ENCODE measurements around the gene SPATA9.

Gene SPATA9, protein sequence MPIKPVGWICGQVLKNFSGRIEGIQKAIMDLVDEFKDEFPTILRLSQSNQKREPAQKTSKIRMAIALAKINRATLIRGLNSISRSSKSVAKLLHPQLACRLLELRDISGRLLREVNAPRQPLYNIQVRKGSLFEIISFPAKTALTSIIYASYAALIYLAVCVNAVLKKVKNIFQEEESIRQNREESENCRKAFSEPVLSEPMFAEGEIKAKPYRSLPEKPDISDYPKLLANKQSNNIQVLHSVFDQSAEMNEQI

DNA sequence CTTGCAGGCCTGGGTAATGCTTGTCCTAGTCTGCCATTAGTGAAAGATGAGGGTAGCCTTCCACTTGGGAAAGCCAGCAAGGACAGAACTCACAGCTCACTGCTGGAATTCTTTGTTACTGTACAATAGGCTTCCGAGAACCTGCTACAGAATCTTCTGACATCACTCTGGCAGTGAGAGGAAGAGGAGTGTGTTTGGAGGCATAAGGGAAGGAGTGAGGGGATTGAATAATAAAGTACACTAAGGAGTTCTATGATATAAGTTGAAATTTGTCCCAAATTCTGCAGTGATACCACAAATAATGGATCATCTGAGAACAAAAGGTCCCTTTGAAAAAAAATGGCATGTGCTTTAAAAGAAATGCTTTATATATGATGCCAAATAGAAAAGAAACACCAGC, at the start of gene SPATA9:
TSS of gene SPATA9 (minus strand) at position 101 of the 400 bp plus-strand sequence. CDS start 137 bp downstream, outside the sequence.
- H3K9me3 Mint-ChIP-seq = no peaks in the 10 kb centered on the region
- peaks cover 14% of the 10 kb centered on the region for H3K27me3 Mint-ChIP-seq
- peaks cover 2% of the 10 kb centered on the region for H3K36me3 Mint-ChIP-seq
- DNase-seq (ENCODE audit: low spot score in 2 of 2) (no peak), ATAC-seq (ENCODE audit: low read depth) (no peak)
- H3K4me3 Mint-ChIP-seq = no peak within 1 kb of the TSS
- H3K27ac Mint-ChIP-seq = no peak within 1 kb of the TSS
- H3K4me1 Mint-ChIP-seq = no peaks in the 10 kb centered on the region

DNA sequence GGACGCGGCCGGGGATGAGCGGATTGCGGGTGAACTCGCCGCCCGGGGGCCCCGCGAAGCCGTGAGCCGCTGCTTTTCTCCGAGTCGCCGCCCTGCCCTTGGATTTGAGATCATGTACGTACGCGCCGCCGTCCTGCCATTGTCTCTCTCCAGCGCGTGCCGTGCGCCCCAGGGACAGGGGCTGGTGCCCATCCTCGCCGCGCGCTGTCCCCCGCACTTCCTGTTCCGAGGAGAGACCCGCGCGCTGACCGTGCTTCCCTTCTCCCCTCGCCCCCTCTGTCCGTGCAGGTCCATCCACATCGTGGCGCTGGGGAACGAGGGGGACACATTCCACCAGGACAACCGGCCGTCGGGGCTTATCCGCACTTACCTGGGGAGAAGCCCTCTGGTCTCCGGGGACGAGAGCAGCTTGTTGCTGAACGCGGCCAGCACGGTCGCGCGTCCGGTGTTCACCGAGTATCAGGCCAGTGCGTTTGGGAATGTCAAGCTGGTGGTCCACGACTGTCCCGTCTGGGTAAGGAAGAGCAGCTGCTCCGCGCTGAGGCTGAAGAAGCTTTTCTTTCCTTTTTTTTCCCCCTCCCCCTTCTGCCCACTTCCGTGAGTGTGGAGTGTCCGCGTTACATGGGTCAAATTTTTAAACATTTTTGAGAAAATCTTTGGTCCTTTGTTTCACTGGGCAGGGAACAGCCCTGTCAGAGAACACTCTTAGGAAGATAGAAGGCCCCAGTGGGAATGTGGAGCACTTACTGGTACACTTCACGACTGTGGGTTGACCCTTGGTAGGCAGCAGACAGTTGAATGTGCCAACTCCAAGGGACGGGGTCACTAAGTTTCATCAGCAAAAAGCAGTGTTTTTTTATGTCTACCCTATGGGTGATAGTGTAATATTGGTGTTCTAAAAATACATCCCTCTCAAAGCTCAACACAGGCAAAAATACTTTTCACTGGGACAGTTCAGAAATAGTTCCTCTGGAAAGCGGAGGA, 49.1 kb upstream of the SPATA9 start:
- H3K27ac Mint-ChIP-seq = peak overlapping the region; percentile 55
- no peaks in the 10 kb centered on the region for H3K36me3 Mint-ChIP-seq
- peak in 1 of 2 donors; percentile 44 for DNase-seq (ENCODE audit: low spot score in 2 of 2)
- H3K27me3 Mint-ChIP-seq = no peaks in the 10 kb centered on the region
- no peaks in the 10 kb centered on the region for H3K9me3 Mint-ChIP-seq
- peak overlapping the region; percentile 88 for H3K4me3 Mint-ChIP-seq
- ATAC-seq (ENCODE audit: low read depth) = peak; percentile 3
- H3K4me1 Mint-ChIP-seq = peaks cover 20% of the 10 kb centered on the region

DNA sequence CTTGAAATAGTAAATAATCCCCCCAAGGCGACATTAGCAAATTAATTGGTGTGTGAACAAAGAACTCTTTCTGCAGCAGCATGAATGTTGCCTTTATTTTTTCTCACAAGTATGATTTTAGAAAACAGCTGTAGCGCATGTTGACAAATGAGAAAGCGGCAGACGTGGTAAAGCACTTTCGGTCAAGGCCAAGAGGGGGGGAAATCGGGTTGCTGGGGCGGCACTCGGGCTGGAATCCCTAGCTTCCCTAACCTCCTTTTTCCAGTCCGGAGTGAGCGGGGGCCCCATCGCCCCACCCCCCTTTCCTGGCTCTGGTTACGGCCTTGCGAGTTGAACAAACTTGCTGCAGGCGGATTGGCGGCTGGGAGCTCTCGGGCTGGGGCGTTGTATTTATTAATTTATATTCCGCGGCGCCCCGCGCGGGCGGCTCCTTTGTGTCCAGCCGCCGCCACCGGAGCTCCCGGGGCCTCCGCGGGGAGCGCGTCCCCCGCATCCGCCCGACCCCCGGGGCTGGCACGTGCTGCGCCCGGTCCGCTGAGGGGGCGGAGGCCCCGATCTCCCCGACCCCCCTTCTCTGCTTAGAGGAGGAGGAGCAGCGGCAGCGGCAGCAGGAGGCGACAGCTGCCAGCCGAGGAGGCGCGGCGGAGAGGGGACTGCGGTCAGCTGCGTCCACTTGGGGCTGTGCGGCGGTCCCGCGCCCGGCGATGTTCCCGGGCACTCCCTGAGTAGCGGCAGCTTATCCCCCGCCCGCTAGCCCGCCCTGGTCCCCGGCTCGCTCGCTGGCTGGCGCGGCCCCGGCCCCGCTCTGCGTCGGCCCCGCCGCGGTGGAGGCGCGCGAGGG, 48.2 kb upstream of the SPATA9 start, which contains the start of gene RHOBTB3:
TSS of gene RHOBTB3 (plus strand) at position 607 of the 841 bp plus-strand sequence. CDS start 347 bp downstream, outside the sequence.
- DNase-seq (ENCODE audit: low spot score in 2 of 2) (peak; percentile 16 to 50), ATAC-seq (ENCODE audit: low read depth) (peak; percentile 71)
- no peaks in the 10 kb centered on the region for H3K27me3 Mint-ChIP-seq
- peak within 1 kb of the TSS; percentile 55 for H3K27ac Mint-ChIP-seq
- no peaks in the 10 kb centered on the region for H3K9me3 Mint-ChIP-seq
- H3K36me3 Mint-ChIP-seq = no peaks in the 10 kb centered on the region
- H3K4me3 Mint-ChIP-seq = peak within 1 kb of the TSS; percentile 88
- H3K4me1 Mint-ChIP-seq = peaks cover 20% of the 10 kb centered on the region

DNA sequence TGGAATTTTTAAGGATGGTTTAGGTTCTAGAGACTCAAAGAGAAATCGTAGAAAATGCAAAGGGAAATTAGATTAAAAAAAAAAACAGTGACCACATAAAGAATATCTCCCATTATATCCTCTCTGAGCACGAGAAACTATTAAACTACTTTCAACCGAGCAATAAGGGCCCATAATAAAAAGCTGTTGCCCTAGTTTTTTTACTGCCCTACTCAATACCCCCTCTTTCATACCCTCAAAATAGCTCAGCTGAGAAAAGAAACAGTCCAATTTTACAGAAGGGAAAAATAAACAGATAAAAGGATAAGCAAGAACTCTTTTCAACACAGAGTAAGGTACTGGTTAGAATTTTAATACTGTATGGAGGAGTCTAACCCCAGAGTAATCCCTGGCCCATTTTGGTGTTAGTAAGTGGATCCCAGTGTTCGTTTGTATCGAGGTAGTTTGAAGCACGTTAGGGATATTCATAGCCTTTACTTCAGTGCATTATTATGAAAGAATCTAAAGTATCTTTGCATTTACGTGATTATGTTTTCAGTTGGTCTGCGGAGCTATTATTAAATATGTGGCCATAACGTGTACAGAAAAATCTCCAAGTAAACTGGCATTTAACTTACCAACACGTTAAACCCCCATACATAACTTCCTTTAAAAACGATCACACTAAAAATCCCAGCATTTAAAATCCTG, 47.4 kb upstream of the SPATA9 start:
- Mint-ChIP-seq H3K4me1 (peaks cover 20% of the 10 kb centered on the region), H3K36me3 (no peaks in the 10 kb centered on the region), H3K4me3 (peak overlapping the region; percentile 88), H3K27ac (peak overlapping the region; percentile 39), H3K9me3 (no peaks in the 10 kb centered on the region), H3K27me3 (no peaks in the 10 kb centered on the region)
- ATAC-seq (ENCODE audit: low read depth) (no peak), DNase-seq (ENCODE audit: low spot score in 2 of 2) (no peak)

DNA sequence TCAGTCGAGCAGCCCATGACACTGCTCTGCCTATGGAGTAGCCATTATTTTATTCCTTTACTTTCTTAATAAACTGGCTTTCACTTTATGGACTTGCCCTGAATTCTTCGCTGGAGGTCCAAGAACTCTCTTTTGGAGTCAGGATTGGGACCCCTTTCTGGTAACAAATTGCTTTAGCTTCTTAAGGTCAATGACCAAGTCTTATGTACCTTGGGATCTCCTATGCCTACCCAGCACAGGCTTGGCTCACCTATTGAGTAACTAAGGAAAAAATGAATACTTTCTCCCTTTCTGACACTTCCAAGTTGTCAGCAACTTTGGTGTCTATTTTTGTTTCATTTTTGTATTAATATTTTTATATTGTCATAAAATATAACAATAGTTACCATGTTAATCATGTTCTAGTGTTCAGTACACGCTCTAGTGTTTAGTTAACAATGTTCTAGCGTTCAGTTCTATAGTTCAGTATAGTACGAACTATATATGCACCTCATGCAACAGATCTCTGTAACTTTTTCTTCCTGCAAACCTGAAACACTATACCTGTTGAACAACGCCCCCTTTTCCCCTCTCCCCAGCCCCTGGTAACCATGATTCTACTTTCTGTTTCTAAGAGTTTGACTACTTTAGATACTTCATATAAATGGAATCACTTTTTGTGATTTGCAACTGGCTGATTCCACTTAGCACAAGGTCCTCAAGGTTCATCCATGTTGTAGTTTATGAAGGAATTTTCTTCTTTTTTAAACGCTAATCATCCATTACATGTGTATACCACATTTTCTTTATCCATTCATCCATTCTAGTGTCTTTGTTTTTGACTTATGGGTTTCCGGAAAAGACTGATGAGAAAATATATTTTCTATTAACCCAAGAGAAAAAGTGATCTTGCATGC, 46.6 kb upstream of the SPATA9 start:
- Mint-ChIP-seq H3K27ac (no peak overlapping the region), H3K9me3 (no peaks in the 10 kb centered on the region), H3K4me3 (peak overlapping the region; percentile 88), H3K36me3 (no peaks in the 10 kb centered on the region), H3K27me3 (no peaks in the 10 kb centered on the region), H3K4me1 (peaks cover 20% of the 10 kb centered on the region)
- DNase-seq (ENCODE audit: low spot score in 2 of 2) = no peak
- no peak for ATAC-seq (ENCODE audit: low read depth)

DNA sequence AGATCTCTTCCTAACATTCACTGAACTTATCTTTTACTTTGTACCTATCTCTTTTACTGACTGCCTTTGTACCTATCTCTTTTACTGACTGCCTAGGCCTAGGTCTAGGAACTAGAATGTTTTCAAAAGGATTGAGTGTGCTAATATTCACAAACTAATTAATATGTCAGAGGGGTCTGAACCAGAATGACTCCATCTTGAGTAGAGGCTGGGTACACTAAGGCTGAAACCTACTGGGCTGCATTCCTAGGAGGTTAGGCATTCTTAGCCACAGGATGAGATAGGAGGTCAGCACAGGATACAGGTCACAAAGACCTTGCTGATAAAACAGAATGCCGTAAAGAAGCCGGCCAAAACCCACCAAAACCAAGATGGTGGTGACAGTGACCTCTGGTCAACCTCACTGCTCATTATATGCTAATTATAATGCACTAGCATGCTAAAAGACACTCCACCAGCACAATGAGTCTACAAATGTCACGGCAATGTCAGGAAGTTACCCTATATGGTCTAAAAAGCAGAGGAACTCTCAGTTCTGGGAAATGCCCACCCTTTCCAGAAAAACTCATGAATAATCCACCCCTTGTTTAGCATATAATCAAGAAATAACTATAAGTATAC, 45.8 kb upstream of the SPATA9 start:
- Mint-ChIP-seq H3K27ac (peak overlapping the region; percentile 2), H3K36me3 (no peaks in the 10 kb centered on the region), H3K9me3 (no peaks in the 10 kb centered on the region), H3K4me3 (no peak overlapping the region), H3K27me3 (no peaks in the 10 kb centered on the region), H3K4me1 (peaks cover 20% of the 10 kb centered on the region)
- ATAC-seq (ENCODE audit: low read depth) (no peak), DNase-seq (ENCODE audit: low spot score in 2 of 2) (no peak)

DNA sequence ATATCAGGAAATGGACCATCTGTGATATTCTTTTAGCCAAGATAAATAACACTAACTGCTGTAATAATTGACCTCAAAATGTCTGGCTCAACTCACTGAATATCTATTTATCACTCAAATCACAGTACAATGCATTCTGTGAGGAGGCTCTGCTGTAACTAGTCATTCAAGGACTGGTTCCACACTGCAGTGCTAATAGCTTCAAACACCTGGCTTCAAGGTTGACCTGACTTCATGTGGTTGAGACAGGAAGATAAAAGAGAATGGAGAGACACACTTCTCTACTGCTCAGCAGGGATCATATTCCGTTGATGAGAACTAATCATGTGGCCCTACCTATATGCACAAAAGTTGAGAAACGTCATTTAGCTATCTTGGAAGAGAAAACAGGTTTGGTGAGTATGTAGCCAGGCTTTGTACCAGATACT, 45.0 kb upstream of the SPATA9 start:
- Mint-ChIP-seq H3K4me1 (peaks cover 20% of the 10 kb centered on the region), H3K27me3 (no peaks in the 10 kb centered on the region), H3K27ac (no peak overlapping the region), H3K4me3 (no peak overlapping the region), H3K9me3 (no peaks in the 10 kb centered on the region), H3K36me3 (no peaks in the 10 kb centered on the region)
- ATAC-seq (ENCODE audit: low read depth) (peak; percentile 37), DNase-seq (ENCODE audit: low spot score in 2 of 2) (no peak)

DNA sequence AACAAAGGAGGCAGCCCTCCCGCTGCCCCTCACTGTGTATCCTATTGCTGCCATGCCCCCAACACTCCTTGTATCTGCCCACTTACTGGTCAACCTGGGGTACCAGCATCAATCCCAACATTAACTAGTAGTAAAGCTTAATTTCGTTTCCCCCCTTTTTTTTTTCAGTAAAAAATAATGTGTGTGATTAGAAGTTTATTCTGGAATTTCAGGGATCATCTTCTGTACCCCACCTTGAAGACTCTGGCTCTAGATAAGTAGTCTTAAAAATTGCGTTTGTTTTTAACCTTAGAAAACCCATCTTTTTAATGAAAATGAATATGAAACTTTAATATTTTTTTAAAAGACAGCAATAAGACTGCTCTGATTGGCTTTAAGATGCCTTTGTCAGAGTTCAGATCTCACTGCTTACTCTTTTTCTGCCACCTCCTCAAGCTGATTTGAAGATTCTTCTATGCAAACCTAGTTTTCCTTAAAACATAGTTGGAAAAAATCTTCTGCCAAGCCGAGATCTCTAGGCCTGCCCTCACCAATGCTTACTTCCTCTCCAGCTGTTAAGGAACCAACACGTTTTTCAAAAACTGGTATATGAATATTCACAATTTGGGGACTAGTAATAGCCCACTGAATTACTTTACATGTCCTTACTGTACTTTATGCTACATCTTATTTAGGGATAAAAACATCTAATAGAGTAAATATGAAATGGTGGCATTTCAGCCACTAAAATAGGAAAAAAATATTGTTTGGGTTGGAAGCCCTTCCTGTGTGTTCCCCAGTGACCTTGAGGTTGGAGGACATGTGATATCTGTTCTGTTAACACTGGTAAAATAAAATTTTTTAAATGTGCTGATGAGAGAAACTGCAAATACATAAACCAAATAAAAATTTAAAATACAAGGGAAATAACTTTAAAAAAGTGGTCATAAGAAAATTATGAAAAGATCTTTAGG, 44.3 kb upstream of the SPATA9 start:
- Mint-ChIP-seq H3K9me3 (no peaks in the 10 kb centered on the region), H3K4me3 (no peak overlapping the region), H3K36me3 (no peaks in the 10 kb centered on the region), H3K27ac (no peak overlapping the region), H3K4me1 (peaks cover 18% of the 10 kb centered on the region), H3K27me3 (no peaks in the 10 kb centered on the region)
- ATAC-seq (ENCODE audit: low read depth) (no peak), DNase-seq (ENCODE audit: low spot score in 2 of 2) (no peak)

DNA sequence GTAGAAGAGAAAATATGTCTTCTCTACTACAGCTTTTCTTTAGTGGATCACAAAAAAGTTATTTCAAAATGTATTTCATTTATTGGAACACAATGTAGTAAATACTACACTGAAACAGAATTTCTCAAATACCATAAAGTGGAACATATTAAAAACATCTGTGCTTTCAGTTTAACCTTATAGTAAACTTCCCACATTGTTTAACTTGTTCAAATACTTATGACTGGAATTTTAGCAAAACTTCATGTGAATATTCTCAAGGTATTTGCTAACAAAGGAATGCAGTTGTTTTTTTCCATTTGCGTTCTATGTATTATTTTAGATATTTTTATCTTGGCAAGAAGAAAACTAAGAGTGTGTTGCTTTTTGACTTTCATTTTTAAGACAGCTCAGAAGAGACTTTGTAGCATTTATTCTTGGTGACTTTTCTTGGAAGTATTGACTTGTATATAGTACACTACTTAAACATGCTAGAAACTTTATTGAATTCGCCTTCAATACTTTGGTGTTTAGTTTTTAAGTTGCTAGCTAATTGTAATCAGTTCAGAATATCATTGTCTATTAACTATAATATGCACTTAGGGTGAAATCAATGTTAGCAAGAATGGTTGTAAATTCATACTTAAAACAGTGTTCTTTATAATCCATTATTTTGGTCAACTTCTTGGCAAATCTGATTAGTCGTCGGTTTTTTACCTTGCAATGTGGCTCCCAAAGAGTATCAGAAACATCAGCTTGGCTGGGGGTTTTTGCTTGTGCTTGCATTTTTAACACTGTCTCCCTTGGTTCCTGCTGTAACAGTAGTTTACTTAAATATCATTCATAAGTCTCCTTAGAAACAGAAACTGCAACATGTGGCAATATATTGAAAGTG, 43.4 kb upstream of the SPATA9 start:
- no peak overlapping the region for H3K4me3 Mint-ChIP-seq
- H3K27ac Mint-ChIP-seq = no peak overlapping the region
- no peaks in the 10 kb centered on the region for H3K27me3 Mint-ChIP-seq
- H3K4me1 Mint-ChIP-seq = peaks cover 13% of the 10 kb centered on the region
- no peaks in the 10 kb centered on the region for H3K36me3 Mint-ChIP-seq
- no peak for ATAC-seq (ENCODE audit: low read depth)
- H3K9me3 Mint-ChIP-seq = no peaks in the 10 kb centered on the region
- DNase-seq (ENCODE audit: low spot score in 2 of 2) = no peak

DNA sequence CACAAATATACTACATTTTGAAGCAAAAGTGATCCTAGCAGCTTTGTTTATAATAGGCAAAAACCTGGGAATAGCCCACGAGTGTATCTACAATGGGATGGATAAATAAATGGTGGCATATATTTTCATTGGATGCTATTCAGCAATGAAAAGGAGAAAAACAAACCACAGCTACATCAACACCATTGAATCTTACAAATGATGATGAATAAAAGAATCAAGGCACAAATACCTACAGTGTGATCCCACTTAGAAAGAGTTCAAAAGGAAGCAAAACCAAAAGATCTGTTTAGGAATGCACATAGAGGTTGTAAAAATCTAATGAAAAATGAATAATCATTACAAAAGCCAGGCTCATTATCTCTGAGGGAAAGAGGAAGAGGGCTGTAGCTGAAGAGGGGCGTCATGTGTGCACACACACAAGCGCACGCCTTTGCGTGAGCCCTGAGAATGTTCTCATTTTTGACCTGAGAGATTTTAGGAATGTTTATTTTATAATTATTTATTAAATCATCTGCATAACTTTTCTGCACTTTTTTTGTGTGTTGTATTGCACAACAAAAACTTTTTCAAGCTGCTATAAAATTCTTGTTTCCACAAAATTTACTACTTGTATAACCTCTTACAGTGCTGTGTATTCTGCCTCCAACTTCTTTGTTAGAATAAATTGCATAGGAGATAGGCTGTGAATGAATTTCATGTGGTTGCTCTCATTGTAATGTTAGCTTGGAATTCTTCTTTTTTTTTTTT, 42.5 kb upstream of the SPATA9 start:
- Mint-ChIP-seq H3K27me3 (no peaks in the 10 kb centered on the region), H3K27ac (no peak overlapping the region), H3K4me1 (peaks cover 8% of the 10 kb centered on the region), H3K36me3 (no peaks in the 10 kb centered on the region), H3K9me3 (no peaks in the 10 kb centered on the region), H3K4me3 (no peak overlapping the region)
- ATAC-seq (ENCODE audit: low read depth) = no peak
- no peak for DNase-seq (ENCODE audit: low spot score in 2 of 2)
